Calu3 (cell line): ENCODE data around the gene MCTP1. TPM values are rescaled to one million over a fixed set of nuclear protein-coding genes. Genes with fewer than 3 reads are reported as not detected.
"Not testable (repeated sequence)": the region's sequence is repeated elsewhere in the genome, so short reads cannot be mapped to it uniquely, and the experiment has no call there.

Experiments
- BruUV-seq: library from RNA; stranded (reverse); fragments of 400-500 nt; replicated peaks from 2 replicates; lab custom pipeline; 2021; lab: Mats Ljungman, UMichigan
- CTCF ChIA-PET: fragments of 300-600 bp; sonication (Branson Sonifier 250); formaldehyde crosslinking; loops from one replicate; lab custom pipeline; 2022; ENCODE audit warnings: antibody characterized with exemption; lab: Charles Lee
- DNase-seq: peaks from one replicate; pipeline ENCODE4 v3.0.0; 2022
- H3K27ac Mint-ChIP-seq: one replicate; pipeline ENCODE4 v1.8.0; 2022; ENCODE audit warnings: mixed read lengths; ENCODE audit not compliant: unreplicated experiment
- H3K27me3 Mint-ChIP-seq: one replicate; pipeline ENCODE4 v1.8.0; 2022; ENCODE audit warnings: mixed read lengths; ENCODE audit not compliant: unreplicated experiment
- H3K36me3 Mint-ChIP-seq: one replicate; pipeline ENCODE4 v1.8.0; 2022; ENCODE audit warnings: mild to moderate bottlenecking, moderate library complexity, mixed read lengths; ENCODE audit not compliant: insufficient read depth, unreplicated experiment
- H3K4me1 Mint-ChIP-seq: one replicate; pipeline ENCODE4 v1.8.0; 2022; ENCODE audit warnings: mild to moderate bottlenecking, low read depth, mixed read lengths; ENCODE audit not compliant: unreplicated experiment
- H3K4me3 Mint-ChIP-seq: one replicate; pipeline ENCODE4 v1.8.0; 2022; ENCODE audit warnings: mild to moderate bottlenecking, low read depth, moderate library complexity, mixed read lengths; ENCODE audit not compliant: unreplicated experiment
- H3K9me3 Mint-ChIP-seq: one replicate; pipeline ENCODE4 v1.8.0; 2022; ENCODE audit warnings: low read depth, mixed read lengths; ENCODE audit not compliant: unreplicated experiment
- intact Hi-C: fragments of 100-400 bp; cut with micrococcal nuclease; formaldehyde crosslinking; loops from one replicate; pipeline ENCODE4 v1.10.0; 2022; ENCODE audit not compliant: unreplicated experiment
- total RNA-seq: library from RNA; stranded (reverse); gene quantifications from 2 replicates; pipeline ENCODE4 v1.2.3, GENCODE V29; 2022
- TF ChIP-seq, protein P1 (sequence below): fragments of 200-600 bp; IDR thresholded peaks from one replicate; pipeline ENCODE4 v1.8.0; 2022; ENCODE audit warnings: antibody characterized with exemption; ENCODE audit not compliant: unreplicated experiment

MCTP1 gene
- total RNA-seq, 1 experiment from 2014 or later = 28.4 TPM

DNA sequence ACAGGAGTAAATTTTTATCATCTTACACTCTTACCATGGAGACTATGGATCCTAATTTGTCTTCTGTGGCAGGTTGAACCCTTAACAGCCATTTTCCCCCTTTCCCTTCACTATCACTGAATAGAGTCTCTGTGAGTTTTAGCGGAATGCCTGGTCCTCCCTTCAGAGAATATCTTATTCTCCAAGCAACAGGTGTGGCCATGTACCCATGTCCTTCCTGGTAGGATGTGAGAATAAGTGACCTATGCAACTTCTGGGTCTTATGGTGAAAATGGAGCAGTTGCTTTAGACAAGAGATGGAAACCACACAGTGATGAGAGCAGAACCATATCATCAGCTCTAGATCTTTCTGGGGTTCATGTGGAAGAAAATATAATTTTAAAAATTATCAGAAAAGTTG, 312.6 kb downstream of the MCTP1 start:
- intact Hi-C loops = no loop called here
- no peak overlapping the region for H3K4me3 Mint-ChIP-seq
- CTCF ChIA-PET = interaction anchor here (0.6 kb wide), 1 partner anchor 83 kb away, joined by 3 read pairs; no protein-coding TSS in a partner anchor
- no peak for DNase-seq
- H3K27ac Mint-ChIP-seq = no peak overlapping the region
- no peaks in the 10 kb centered on the region for H3K36me3 Mint-ChIP-seq
- TF ChIP-seq, protein P1, sequence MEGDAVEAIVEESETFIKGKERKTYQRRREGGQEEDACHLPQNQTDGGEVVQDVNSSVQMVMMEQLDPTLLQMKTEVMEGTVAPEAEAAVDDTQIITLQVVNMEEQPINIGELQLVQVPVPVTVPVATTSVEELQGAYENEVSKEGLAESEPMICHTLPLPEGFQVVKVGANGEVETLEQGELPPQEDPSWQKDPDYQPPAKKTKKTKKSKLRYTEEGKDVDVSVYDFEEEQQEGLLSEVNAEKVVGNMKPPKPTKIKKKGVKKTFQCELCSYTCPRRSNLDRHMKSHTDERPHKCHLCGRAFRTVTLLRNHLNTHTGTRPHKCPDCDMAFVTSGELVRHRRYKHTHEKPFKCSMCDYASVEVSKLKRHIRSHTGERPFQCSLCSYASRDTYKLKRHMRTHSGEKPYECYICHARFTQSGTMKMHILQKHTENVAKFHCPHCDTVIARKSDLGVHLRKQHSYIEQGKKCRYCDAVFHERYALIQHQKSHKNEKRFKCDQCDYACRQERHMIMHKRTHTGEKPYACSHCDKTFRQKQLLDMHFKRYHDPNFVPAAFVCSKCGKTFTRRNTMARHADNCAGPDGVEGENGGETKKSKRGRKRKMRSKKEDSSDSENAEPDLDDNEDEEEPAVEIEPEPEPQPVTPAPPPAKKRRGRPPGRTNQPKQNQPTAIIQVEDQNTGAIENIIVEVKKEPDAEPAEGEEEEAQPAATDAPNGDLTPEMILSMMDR = no peak
- no peaks in the 10 kb centered on the region for H3K27me3 Mint-ChIP-seq
- no peaks in the 10 kb centered on the region for H3K4me1 Mint-ChIP-seq
- peaks cover 2% of the 10 kb centered on the region for H3K9me3 Mint-ChIP-seq
- no TSS peak for BruUV-seq

DNA sequence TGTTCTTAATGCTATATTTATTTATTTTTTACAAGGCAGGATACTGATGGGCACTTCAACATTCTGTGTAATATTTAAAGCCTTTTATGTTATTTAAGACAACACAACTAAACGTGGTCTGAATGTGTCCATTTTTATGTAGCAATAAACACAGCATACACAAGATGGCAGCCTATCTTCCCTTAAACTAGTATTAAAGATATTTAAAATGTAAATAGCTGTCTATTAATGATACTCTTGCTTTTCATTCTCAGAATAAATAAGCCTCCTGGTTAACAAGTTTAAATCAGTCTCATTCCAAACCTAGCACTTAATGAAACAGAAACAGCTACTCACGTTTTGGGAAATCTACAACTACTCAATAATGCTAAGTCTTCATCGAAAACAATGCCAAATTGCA, 315.7 kb downstream of the MCTP1 start:
- Mint-ChIP-seq H3K4me1 (no peaks in the 10 kb centered on the region), H3K27me3 (no peaks in the 10 kb centered on the region), H3K4me3 (no peak overlapping the region), H3K9me3 (no peaks in the 10 kb centered on the region), H3K27ac (no peak overlapping the region), H3K36me3 (no peaks in the 10 kb centered on the region)
- CTCF ChIA-PET = interaction anchor here (0.7 to 1.8 kb wide), 5 partner anchors 112 to 743 kb away, joined by 3 to 8 read pairs (median 3); no protein-coding TSS in a partner anchor
- DNase-seq = no peak
- intact Hi-C loops = loop anchor here (5.0 kb wide), 3 partner anchors 113 to 538 kb away; no protein-coding TSS in a partner anchor
- TF ChIP-seq, protein P1 = no peak
- no TSS peak for BruUV-seq

DNA sequence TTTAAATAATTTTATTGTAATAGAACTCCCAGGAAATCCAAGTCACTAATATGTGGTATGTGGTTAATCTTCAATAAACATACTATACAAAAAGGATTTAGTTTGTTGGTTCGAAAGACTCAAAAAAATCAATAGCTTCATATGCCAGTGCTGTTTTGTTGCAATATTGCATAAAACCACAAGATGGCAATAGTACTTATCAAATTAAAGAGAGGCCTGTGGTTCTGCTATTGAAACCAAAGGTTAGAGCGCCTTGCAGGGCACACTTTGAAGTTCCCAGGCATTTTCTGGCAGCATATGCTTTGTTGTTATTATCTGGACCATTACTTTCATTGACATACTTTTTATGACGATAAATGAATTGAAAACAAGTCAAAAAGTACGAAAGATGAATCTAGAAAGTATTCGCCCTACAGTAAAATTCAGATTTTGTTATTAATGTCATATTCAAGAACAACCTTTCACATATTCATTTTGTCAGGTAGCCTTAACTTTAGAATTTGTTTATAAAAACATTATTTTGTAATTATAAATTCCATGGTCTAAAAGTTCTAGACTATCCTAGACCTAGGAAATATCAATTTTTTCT, 316.3 kb downstream of the MCTP1 start:
- H3K27ac Mint-ChIP-seq = no peak overlapping the region
- no TSS peak for BruUV-seq
- peak; percentile 36 for DNase-seq
- TF ChIP-seq, protein P1 = peak; percentile 72
- intact Hi-C loops = loop anchor here (1.0 to 5.0 kb wide), 5 partner anchors 114 to 539 kb away; no protein-coding TSS in a partner anchor
- no peaks in the 10 kb centered on the region for H3K27me3 Mint-ChIP-seq
- H3K4me3 Mint-ChIP-seq = no peak overlapping the region
- no peaks in the 10 kb centered on the region for H3K9me3 Mint-ChIP-seq
- no peaks in the 10 kb centered on the region for H3K36me3 Mint-ChIP-seq
- no peaks in the 10 kb centered on the region for H3K4me1 Mint-ChIP-seq
- CTCF ChIA-PET = interaction anchor here (0.6 to 1.8 kb wide), 4 partner anchors 209 to 514 kb away, joined by 3 to 7 read pairs (median 4); no protein-coding TSS in a partner anchor

DNA sequence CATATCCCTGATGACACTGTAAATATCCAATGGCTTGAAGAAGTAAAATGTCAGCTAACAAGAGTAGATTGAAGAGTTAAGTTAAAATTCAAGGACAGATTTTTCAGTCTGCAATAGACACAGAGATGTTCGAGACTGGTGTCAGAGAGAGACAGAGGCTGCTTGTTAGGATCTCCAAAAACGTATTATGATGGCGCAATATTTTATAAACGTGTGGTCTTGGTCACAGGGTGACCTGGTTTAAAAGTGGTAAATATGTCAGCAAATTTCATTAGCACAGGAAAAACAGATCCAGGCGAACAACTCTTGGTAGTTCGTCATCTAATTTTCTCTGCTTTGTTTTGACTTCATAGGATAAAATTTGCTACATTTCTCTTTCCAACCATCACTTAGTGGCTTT, 317.4 kb downstream of the MCTP1 start:
- no peak overlapping the region for H3K4me3 Mint-ChIP-seq
- DNase-seq = no peak
- H3K27me3 Mint-ChIP-seq = no peaks in the 10 kb centered on the region
- H3K4me1 Mint-ChIP-seq = no peaks in the 10 kb centered on the region
- no peak overlapping the region for H3K27ac Mint-ChIP-seq
- no peaks in the 10 kb centered on the region for H3K36me3 Mint-ChIP-seq
- CTCF ChIA-PET = no interaction called here
- intact Hi-C loops = loop anchor here (5.0 kb wide), 3 partner anchors 115 to 540 kb away; no protein-coding TSS in a partner anchor
- H3K9me3 Mint-ChIP-seq = no peaks in the 10 kb centered on the region
- BruUV-seq = no TSS peak
- TF ChIP-seq, protein P1 = no peak

DNA sequence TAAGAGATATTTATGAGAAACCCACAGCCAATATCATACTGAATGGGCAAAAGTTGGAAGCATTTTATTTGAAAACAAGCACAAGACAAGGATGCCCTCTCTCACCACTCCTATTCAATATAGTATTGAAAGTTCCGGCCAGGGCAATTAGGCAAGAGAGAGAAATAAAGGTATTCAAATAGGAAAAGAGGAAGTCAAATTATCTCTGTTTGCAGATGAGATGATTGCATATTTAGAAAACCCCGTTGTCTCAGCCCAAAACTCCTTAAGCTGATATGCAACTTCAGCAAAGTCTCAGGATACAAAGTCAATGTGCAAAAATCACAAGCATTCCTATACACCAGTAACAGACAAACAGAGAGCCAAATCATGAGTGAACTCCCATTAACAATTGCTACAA, 325.6 kb downstream of the MCTP1 start:
- H3K4me3 Mint-ChIP-seq, BruUV-seq, H3K36me3 Mint-ChIP-seq, H3K27ac Mint-ChIP-seq, CTCF ChIA-PET, H3K27me3 Mint-ChIP-seq, DNase-seq, H3K9me3 Mint-ChIP-seq, intact Hi-C loops, H3K4me1 Mint-ChIP-seq: not testable (repeated sequence)
